Activated CD8-positive, alpha-beta memory T cell treated with anti-CD3 and anti-CD28 coated beads, Interleukin-2, amount 10 ng/mL, durations not matched to agents 7 days and 5 days (primary cell): ENCODE data around the gene AQP12B. TPM values are rescaled to one million over a fixed set of nuclear protein-coding genes. Genes with fewer than 3 reads are reported as not detected.

Experiments
- ATAC-seq: fragments of 150-1000 bp; cut with Tn5 transposase; one replicate; pipeline ENCODE4 v1.10.0; 2021; ENCODE audit warnings: moderate library complexity
- CTCF ChIA-PET: fragments of 350-600 bp; sonication (Branson Sonifier 250); formaldehyde crosslinking; loops from one replicate; lab custom pipeline; 2021; ENCODE audit warnings: antibody characterized with exemption; lab: Charles Lee
- DNase-seq: peaks from one replicate; pipeline ENCODE4 v3.0.0-alpha.2; 2020
- H3K27ac Mint-ChIP-seq: one replicate; pipeline ENCODE4 v1.8.0; 2021; ENCODE audit warnings: mild to moderate bottlenecking, mixed read lengths
- H3K27me3 Mint-ChIP-seq: one replicate; pipeline ENCODE4 v1.8.0; 2021; ENCODE audit warnings: mixed read lengths
- H3K36me3 Mint-ChIP-seq: one replicate; pipeline ENCODE4 v1.8.0; 2021; ENCODE audit warnings: mild to moderate bottlenecking, mixed read lengths
- H3K4me1 Mint-ChIP-seq: one replicate; pipeline ENCODE4 v1.8.0; 2021; ENCODE audit warnings: mixed read lengths
- H3K4me3 Mint-ChIP-seq: one replicate; pipeline ENCODE4 v1.8.0; 2021; ENCODE audit warnings: mild to moderate bottlenecking, moderate library complexity, mixed read lengths
- H3K9me3 Mint-ChIP-seq: one replicate; pipeline ENCODE4 v1.8.0; 2022; ENCODE audit warnings: low read depth, mixed read lengths
- total RNA-seq, 2 experiments: library from RNA; stranded (reverse); gene quantifications; one replicate each; pipeline ENCODE4 v1.2.3, GENCODE V29; 2021

The AQP12B gene
- total RNA-seq, 2 experiments from 2014 or later = not detected

DNA sequence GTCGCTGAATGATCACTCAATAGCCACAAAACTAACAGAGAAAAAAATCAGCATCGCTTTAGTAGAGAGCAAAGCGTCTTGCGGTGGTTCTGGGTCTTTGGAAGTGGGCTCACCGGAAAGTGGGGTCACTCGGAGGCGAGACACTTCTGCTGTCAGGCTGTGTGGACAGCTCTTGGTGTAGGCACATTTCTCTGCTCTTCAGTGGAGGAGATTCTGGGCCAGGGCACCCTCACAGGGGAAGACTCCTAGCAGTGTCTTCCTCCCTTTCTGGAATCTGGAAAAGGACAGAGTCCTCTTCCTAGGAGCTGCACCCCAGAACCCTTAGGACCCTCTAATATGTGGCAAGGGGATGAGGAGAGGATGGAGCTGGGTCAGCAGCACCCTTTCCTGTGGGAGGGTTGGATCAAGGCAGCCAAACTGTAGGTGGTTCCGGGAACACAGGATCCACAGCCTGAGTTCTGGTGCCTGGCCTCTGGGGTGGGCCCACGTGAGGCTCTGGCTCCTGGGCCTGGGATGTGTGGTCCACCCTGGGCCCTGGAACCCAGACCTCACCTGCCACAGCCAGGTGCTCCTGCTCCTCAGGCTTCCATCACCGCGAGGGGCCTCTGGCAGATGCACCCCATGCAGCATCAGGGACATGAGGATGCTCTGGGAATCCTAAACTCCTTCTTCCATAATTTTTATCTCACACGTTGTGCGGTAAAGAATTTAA lies 32.3 kb downstream of the AQP12B start:
- peaks cover 53% of the 10 kb centered on the region for H3K27me3 Mint-ChIP-seq
- ATAC-seq = no peak
- no peak overlapping the region for H3K27ac Mint-ChIP-seq
- no peaks in the 10 kb centered on the region for H3K9me3 Mint-ChIP-seq
- H3K4me1 Mint-ChIP-seq = peaks cover 19% of the 10 kb centered on the region
- no peak overlapping the region for H3K4me3 Mint-ChIP-seq
- H3K36me3 Mint-ChIP-seq = no peaks in the 10 kb centered on the region
- peak; percentile 29 for DNase-seq
- CTCF ChIA-PET = no interaction called here

- Mint-ChIP-seq H3K4me3 (no peak overlapping the region), H3K4me1 (peaks cover 10% of the 10 kb centered on the region), H3K9me3 (no peaks in the 10 kb centered on the region), H3K36me3 (no peaks in the 10 kb centered on the region), H3K27ac (no peak overlapping the region), H3K27me3 (peaks cover 42% of the 10 kb centered on the region)
- CTCF ChIA-PET = no interaction called here
- ATAC-seq = no peak
- no peak for DNase-seq
Observed at GRCh38 chr2:240649331-240649730, 33.4 kb downstream of the AQP12B start.

- no peak for ATAC-seq
- Mint-ChIP-seq H3K4me1 (peaks cover 10% of the 10 kb centered on the region), H3K9me3 (no peaks in the 10 kb centered on the region), H3K27me3 (peaks cover 41% of the 10 kb centered on the region), H3K36me3 (no peaks in the 10 kb centered on the region), H3K4me3 (no peak overlapping the region), H3K27ac (no peak overlapping the region)
- CTCF ChIA-PET = interaction anchor here (1.3 kb wide), 1 partner anchor 69 kb away, joined by 3 read pairs; no protein-coding TSS in a partner anchor
- no peak for DNase-seq
Observed at GRCh38 chr2:240648650-240649275, 33.9 kb downstream of the AQP12B start.

- no peak for DNase-seq
- Mint-ChIP-seq H3K27me3 (peaks cover 36% of the 10 kb centered on the region), H3K4me3 (no peak overlapping the region), H3K9me3 (no peaks in the 10 kb centered on the region), H3K27ac (no peak overlapping the region), H3K4me1 (peaks cover 10% of the 10 kb centered on the region), H3K36me3 (no peaks in the 10 kb centered on the region)
- ATAC-seq = no peak
- CTCF ChIA-PET = interaction anchor here (1.3 kb wide), 1 partner anchor 68 kb away, joined by 3 read pairs; no protein-coding TSS in a partner anchor
Observed at GRCh38 chr2:240648155-240648649, 34.5 kb downstream of the AQP12B start.

GRCh38 chr2:240647503-240648154 lies 35.1 kb downstream of the AQP12B start:
- Mint-ChIP-seq H3K36me3 (no peaks in the 10 kb centered on the region), H3K9me3 (no peaks in the 10 kb centered on the region), H3K4me1 (peaks cover 10% of the 10 kb centered on the region), H3K4me3 (no peak overlapping the region), H3K27me3 (peaks cover 33% of the 10 kb centered on the region), H3K27ac (no peak overlapping the region)
- DNase-seq (no peak), ATAC-seq (no peak)
- CTCF ChIA-PET = interaction anchor here (1.3 kb wide), 1 partner anchor 68 kb away, joined by 3 read pairs; no protein-coding TSS in a partner anchor

- H3K27me3 Mint-ChIP-seq = peaks cover 31% of the 10 kb centered on the region
- H3K4me1 Mint-ChIP-seq = peaks cover 10% of the 10 kb centered on the region
- ATAC-seq (no peak), DNase-seq (peak; percentile 35)
- H3K4me3 Mint-ChIP-seq = no peak overlapping the region
- H3K36me3 Mint-ChIP-seq = no peaks in the 10 kb centered on the region
- CTCF ChIA-PET = no interaction called here
- no peak overlapping the region for H3K27ac Mint-ChIP-seq
- no peaks in the 10 kb centered on the region for H3K9me3 Mint-ChIP-seq
Observed at GRCh38 chr2:240646900-240647502, 35.7 kb downstream of the AQP12B start.

DNA sequence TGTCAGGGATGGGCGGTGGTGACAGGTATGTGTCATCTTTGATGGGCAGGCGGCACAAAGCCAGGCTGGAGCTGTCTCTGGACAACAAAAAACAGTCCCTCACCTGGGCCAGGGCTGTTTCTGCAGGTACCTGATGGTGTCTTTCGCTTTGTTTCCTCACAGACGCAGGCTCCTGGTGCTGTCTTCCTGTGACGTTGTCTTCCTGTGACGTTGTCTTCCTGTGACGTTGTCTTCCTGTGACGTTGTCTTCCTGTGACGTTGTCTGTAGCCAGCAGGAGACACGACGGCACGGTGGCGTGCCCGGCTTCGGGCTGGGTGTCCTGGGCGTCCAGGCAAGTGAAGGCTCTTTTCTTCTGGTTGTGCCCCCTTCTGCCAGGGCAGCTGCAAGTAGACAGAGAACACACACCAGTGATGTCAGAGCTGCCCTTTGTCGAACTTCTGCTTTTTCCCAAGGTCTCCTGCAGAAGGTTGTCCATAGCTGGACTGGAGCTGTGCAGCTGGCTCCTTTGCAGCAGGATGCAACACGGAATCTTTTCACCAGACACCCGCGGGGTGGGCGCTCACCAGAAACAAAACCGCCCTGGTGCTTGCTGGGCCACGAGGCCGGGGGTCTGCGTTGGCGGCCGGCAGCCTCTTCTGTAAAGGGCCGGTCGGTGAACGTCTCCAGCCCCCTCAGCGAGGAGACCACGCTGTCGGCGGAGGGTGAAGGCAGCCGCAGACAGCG lies 36.3 kb downstream of the AQP12B start:
- peaks cover 10% of the 10 kb centered on the region for H3K4me1 Mint-ChIP-seq
- DNase-seq = peak; percentile 52
- H3K4me3 Mint-ChIP-seq = peak overlapping the region; percentile 33
- ATAC-seq = peak; percentile 32
- CTCF ChIA-PET = no interaction called here
- no peaks in the 10 kb centered on the region for H3K9me3 Mint-ChIP-seq
- peak overlapping the region; percentile 56 for H3K27ac Mint-ChIP-seq
- peaks cover 28% of the 10 kb centered on the region for H3K27me3 Mint-ChIP-seq
- no peaks in the 10 kb centered on the region for H3K36me3 Mint-ChIP-seq

DNA sequence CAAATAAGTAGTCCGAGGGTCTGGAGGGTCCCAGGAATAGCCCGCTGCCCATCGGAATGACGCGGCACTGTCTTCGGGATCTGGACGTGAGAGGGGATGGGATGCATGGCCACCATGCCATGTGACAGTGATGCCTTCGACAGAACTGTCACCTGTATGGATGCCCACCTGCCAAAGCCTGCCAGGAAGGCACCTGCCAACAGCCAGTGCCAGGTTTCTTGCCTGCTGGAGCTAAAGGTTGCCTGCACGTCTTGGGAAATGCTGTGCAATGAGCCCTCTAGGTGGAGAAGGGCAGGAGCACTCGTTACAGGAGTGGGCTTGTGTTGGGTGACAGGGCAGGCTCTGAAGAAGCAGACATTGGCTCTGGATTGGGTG lies 36.9 kb downstream of the AQP12B start:
- ATAC-seq (peak; percentile 18), DNase-seq (peak; percentile 34)
- Mint-ChIP-seq H3K27me3 (peaks cover 23% of the 10 kb centered on the region), H3K4me3 (peak overlapping the region; percentile 33), H3K36me3 (no peaks in the 10 kb centered on the region), H3K9me3 (no peaks in the 10 kb centered on the region), H3K27ac (no peak overlapping the region), H3K4me1 (peaks cover 10% of the 10 kb centered on the region)
- CTCF ChIA-PET = no interaction called here

DNA sequence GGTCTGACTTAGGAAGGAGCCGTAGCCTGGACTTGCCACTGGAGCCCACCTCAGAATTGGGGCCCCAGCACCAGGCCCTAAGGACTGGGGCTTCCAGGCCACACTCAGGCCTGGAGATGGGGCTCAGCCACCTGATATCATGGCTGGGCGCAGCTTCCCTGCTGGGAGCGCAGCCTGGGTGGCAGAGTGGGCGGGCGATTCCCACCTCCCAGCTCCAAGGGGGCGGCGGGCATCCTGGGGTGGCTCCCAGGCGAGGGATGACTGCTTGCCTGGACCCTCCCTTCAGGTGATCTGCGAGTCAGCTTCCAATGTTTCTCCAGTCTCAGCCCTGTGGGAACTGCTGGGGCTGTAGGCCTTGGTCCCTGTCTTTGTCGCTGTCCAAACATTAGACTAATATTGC lies 37.3 kb downstream of the AQP12B start:
- H3K27me3 Mint-ChIP-seq = peaks cover 23% of the 10 kb centered on the region
- no peak overlapping the region for H3K27ac Mint-ChIP-seq
- H3K4me1 Mint-ChIP-seq = peaks cover 10% of the 10 kb centered on the region
- no peak overlapping the region for H3K4me3 Mint-ChIP-seq
- DNase-seq = no peak
- H3K9me3 Mint-ChIP-seq = no peaks in the 10 kb centered on the region
- CTCF ChIA-PET = no interaction called here
- no peak for ATAC-seq
- no peaks in the 10 kb centered on the region for H3K36me3 Mint-ChIP-seq

DNA sequence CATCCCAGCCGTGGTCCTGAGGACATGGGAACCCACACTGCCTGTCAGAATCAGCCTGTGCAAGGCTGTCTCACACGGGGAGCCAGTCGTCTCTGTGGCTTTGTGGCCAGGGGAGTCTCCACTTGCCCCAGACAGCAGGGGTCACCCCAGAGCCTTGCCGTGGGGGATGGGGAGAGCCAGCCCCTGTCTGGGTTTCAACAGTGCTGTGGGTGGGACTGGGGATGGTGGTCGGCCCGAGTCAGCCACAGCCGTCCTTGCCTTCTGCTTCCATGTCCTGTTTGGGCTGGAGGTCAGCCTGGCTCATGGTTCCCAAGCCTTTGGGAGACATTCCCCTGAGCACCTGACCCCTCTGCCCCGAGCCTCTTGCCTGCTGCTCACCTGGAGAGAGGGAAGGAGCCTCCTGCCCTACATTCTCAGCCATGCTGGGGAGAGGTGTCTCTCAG lies 37.8 kb downstream of the AQP12B start:
- CTCF ChIA-PET = no interaction called here
- DNase-seq (peak; percentile 38), ATAC-seq (no peak)
- Mint-ChIP-seq H3K4me3 (no peak overlapping the region), H3K27ac (no peak overlapping the region), H3K4me1 (peaks cover 10% of the 10 kb centered on the region), H3K27me3 (peaks cover 21% of the 10 kb centered on the region), H3K36me3 (no peaks in the 10 kb centered on the region), H3K9me3 (no peaks in the 10 kb centered on the region)

DNA sequence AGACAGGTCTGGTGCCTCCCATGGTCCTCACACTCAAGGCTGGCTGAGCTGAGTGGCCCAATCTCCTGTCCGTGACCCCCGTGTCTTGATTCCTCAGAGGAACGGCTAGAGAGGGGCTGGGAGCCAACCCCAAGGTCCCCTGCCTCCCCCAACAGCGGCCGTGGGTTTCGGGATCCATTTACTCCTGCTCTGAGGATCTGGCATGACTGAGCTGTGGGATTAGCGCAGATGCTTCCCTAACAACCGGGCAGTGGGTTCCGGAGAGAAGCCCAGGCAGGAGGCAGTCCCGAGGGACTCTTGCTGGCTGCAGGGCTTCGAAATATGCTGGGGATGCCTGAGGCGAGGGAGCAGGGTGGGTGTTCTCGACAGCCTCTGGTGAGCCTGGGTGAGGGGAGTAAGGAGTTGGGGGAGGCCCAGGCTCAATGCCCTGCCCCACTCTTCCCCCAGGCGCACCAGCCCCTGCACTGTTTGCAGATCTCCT lies 38.5 kb downstream of the AQP12B start:
- no peaks in the 10 kb centered on the region for H3K9me3 Mint-ChIP-seq
- DNase-seq (peak; percentile 30), ATAC-seq (no peak)
- H3K36me3 Mint-ChIP-seq = no peaks in the 10 kb centered on the region
- H3K4me1 Mint-ChIP-seq = peaks cover 10% of the 10 kb centered on the region
- H3K27ac Mint-ChIP-seq = no peak overlapping the region
- H3K4me3 Mint-ChIP-seq = no peak overlapping the region
- peaks cover 17% of the 10 kb centered on the region for H3K27me3 Mint-ChIP-seq
- CTCF ChIA-PET = no interaction called here

GRCh38 chr2:240643811-240644150 lies 38.9 kb downstream of the AQP12B start:
- Mint-ChIP-seq H3K27ac (no peak overlapping the region), H3K36me3 (peaks cover 2% of the 10 kb centered on the region), H3K4me3 (no peak overlapping the region), H3K9me3 (no peaks in the 10 kb centered on the region), H3K27me3 (peaks cover 13% of the 10 kb centered on the region), H3K4me1 (peaks cover 10% of the 10 kb centered on the region)
- DNase-seq (no peak), ATAC-seq (no peak)
- CTCF ChIA-PET = interaction anchor here (0.8 kb wide), 1 partner anchor 23 kb away, joined by 3 read pairs; no protein-coding TSS in a partner anchor
